HG02763 (cell line): Measurements from ENCODE around the gene FCER2.

Experiments
- ATAC-seq: cut with Tn5 transposase; IDR thresholded peaks from one replicate; pipeline ENCODE4 v1.9.1; 2021; ENCODE audit warnings: mild to moderate bottlenecking, moderate library complexity; ENCODE audit not compliant: unreplicated experiment

FCER2 gene

GRCh38 chr19:7734220-7735203 is 32.6 kb upstream of the FCER2 start:
- ATAC-seq = no peak

- ATAC-seq = no peak
Measured at GRCh38 chr19:7733376-7733775, 31.4 kb upstream of the FCER2 start.

GRCh38 chr19:7732045-7732444 is 30.1 kb upstream of the FCER2 start, which contains the start of gene CLEC4G:
CLEC4G (minus strand) TSS chr19:7732110; CDS start chr19:7732102, 8 bp downstream.
- ATAC-seq = no peak

GRCh38 chr19:7731615-7732014 is 29.7 kb upstream of the FCER2 start:
- ATAC-seq = no peak

GRCh38 chr19:7731218-7731595 is 29.3 kb upstream of the FCER2 start:
- ATAC-seq = no peak

- no peak for ATAC-seq
Measured at GRCh38 chr19:7730286-7731217, 28.6 kb upstream of the FCER2 start.

- no peak for ATAC-seq
Measured at GRCh38 chr19:7729831-7730285, 27.9 kb upstream of the FCER2 start.

GRCh38 chr19:7729211-7729610 is 27.3 kb upstream of the FCER2 start:
- no peak for ATAC-seq

- ATAC-seq = no peak
Measured at GRCh38 chr19:7725791-7726190, 23.9 kb upstream of the FCER2 start.

- peak; percentile 45 for ATAC-seq
Measured at GRCh38 chr19:7722231-7722651, 20.3 kb upstream of the FCER2 start.

- no peak for ATAC-seq
Measured at GRCh38 chr19:7720351-7720750, 18.4 kb upstream of the FCER2 start.

GRCh38 chr19:7718668-7719067 is 16.7 kb upstream of the FCER2 start:
- no peak for ATAC-seq

GRCh38 chr19:7716762-7717161 is 14.8 kb upstream of the FCER2 start:
- no peak for ATAC-seq

- ATAC-seq = no peak
Measured at GRCh38 chr19:7715671-7716070, 13.7 kb upstream of the FCER2 start.

- ATAC-seq = no peak
Measured at GRCh38 chr19:7710616-7711015, 8.7 kb upstream of the FCER2 start.

- no peak for ATAC-seq
Measured at GRCh38 chr19:7709932-7710460, 8.1 kb upstream of the FCER2 start.

GRCh38 chr19:7706955-7707456 is 5.1 kb upstream of the FCER2 start:
- ATAC-seq = no peak

GRCh38 chr19:7706188-7706954 is 4.4 kb upstream of the FCER2 start:
- no peak for ATAC-seq

GRCh38 chr19:7705387-7706187 is 3.7 kb upstream of the FCER2 start:
- ATAC-seq = peak; percentile 57
